Left ventricle myocardium inferior (tissue), 1 donor: ENCODE data around the gene MVB12A. TPM values are rescaled to one million over a fixed set of nuclear protein-coding genes. Genes with fewer than 3 reads are reported as not detected.
A peak's percentile ranks its signal among the peaks of the same experiment; 100 is the strongest.

ENCODE experiments used
- DNase-seq: peaks from one replicate; pipeline ENCODE4 v3.0.0-alpha.2; 2020
- H3K27ac ChIP-seq: fragments of 200-600 bp; replicated peaks from 2 replicates; pipeline ENCODE4 v1.8.0; 2021
- H3K27me3 ChIP-seq: fragments of 200-600 bp; 2 replicates; pipeline ENCODE4 v1.8.0; 2021; ENCODE audit warnings: low read depth
- H3K36me3 ChIP-seq: fragments of 200-600 bp; 2 replicates; pipeline ENCODE4 v1.8.0; 2021
- H3K4me1 ChIP-seq: fragments of 200-600 bp; 2 replicates; pipeline ENCODE4 v1.8.0; 2021
- H3K4me3 ChIP-seq: fragments of 200-600 bp; 2 replicates; pipeline ENCODE4 v1.8.0; 2021; ENCODE audit warnings: mild to moderate bottlenecking, moderate library complexity
- H3K9me3 ChIP-seq: fragments of 200-600 bp; replicated peaks from 2 replicates; pipeline ENCODE4 v1.8.0; 2021
- CTCF ChIP-seq: fragments of 200-600 bp; IDR thresholded peaks from 2 replicates; pipeline ENCODE4 v1.8.0; 2021; ENCODE audit warnings: antibody characterized with exemption, mild to moderate bottlenecking, borderline replicate concordance
- intact Hi-C: fragments of 100-400 bp; cut with micrococcal nuclease; formaldehyde crosslinking; loops from one replicate; pipeline ENCODE4 v1.11.0; 2022
- total RNA-seq: library from RNA; stranded (reverse); fragmentation: NEBNext Ultra II Directional; extraction: Animal tissue kit (Norgen Biotek cat#: 25700); gene quantifications from one replicate; pipeline ENCODE4 v1.2.1, GENCODE V29; 2021
- donor health status: DM: no; HTN: yes; CAD: no; lungs with severe emphysema.

Gene MVB12A
- total RNA-seq, 1 donor from 2014 or later, result 19.6 TPM

GRCh38 chr19:17401628-17402027 lies 18.2 kb upstream of the MVB12A start:
- H3K27ac ChIP-seq, result peak overlapping the region; percentile 23
- H3K4me3 ChIP-seq, result no peak overlapping the region
- H3K36me3 ChIP-seq, result no peaks in the 10 kb centered on the region
- peaks cover 25% of the 10 kb centered on the region for H3K4me1 ChIP-seq
- intact Hi-C loops, result no loop called here
- H3K9me3 ChIP-seq, result no peaks in the 10 kb centered on the region
- no peak for TF ChIP-seq CTCF
- peaks cover 27% of the 10 kb centered on the region for H3K27me3 ChIP-seq
- DNase-seq, result no peak

GRCh38 chr19:17402982-17403855 lies 16.6 kb upstream of the MVB12A start:
- Histone ChIP-seq H3K4me1 (peaks cover 28% of the 10 kb centered on the region), H3K27ac (peak overlapping the region; percentile 89), H3K36me3 (no peaks in the 10 kb centered on the region), H3K9me3 (no peaks in the 10 kb centered on the region), H3K27me3 (peaks cover 27% of the 10 kb centered on the region), H3K4me3 (peak overlapping the region; percentile 71)
- no peak for DNase-seq
- intact Hi-C loops, result no loop called here
- no peak for TF ChIP-seq CTCF

GRCh38 chr19:17404015-17404414 lies 15.8 kb upstream of the MVB12A start:
- Histone ChIP-seq H3K27me3 (peaks cover 27% of the 10 kb centered on the region), H3K27ac (peak overlapping the region; percentile 89), H3K36me3 (no peaks in the 10 kb centered on the region), H3K4me3 (peak overlapping the region; percentile 71), H3K4me1 (peaks cover 28% of the 10 kb centered on the region), H3K9me3 (no peaks in the 10 kb centered on the region)
- intact Hi-C loops, result no loop called here
- no peak for TF ChIP-seq CTCF
- no peak for DNase-seq

- Histone ChIP-seq H3K9me3 (no peaks in the 10 kb centered on the region), H3K4me3 (peak overlapping the region; percentile 71), H3K27me3 (peaks cover 27% of the 10 kb centered on the region), H3K4me1 (peaks cover 28% of the 10 kb centered on the region), H3K36me3 (no peaks in the 10 kb centered on the region), H3K27ac (peak overlapping the region; percentile 89)
- no peak for DNase-seq
- intact Hi-C loops, result no loop called here
- TF ChIP-seq CTCF, result no peak
Measured at GRCh38 chr19:17404621-17405249, 15.1 kb upstream of the MVB12A start.

- TF ChIP-seq CTCF, result no peak
- intact Hi-C loops, result no loop called here
- DNase-seq, result peak; percentile 46
- Histone ChIP-seq H3K36me3 (no peaks in the 10 kb centered on the region), H3K4me3 (peak within 1 kb of the TSS; percentile 71), H3K27me3 (peaks cover 25% of the 10 kb centered on the region), H3K4me1 (peaks cover 28% of the 10 kb centered on the region), H3K9me3 (no peaks in the 10 kb centered on the region), H3K27ac (peak within 1 kb of the TSS; percentile 89)
Measured at GRCh38 chr19:17405250-17406045, 14.4 kb upstream of the MVB12A start, which contains the start of gene BST2. TSS of gene BST2 (minus strand) at chr19:17405630. CDS start at chr19:17405575, 55 bp downstream.
